HL-60 (cell line): Measurements from ENCODE around the gene LAMP1.

Experiments
- DNase-seq, 2 experiments: peaks; one replicate each; pipeline ENCODE4 v3.0.0-alpha.2; 2010 to 2020; ENCODE audit warnings: low read depth in 1 of 2, low spot score in 1 of 2
- H3K27ac ChIP-seq: fragments of 250-450 bp; sonication (Bioruptor Pico); replicated peaks from 2 replicates; pipeline ENCODE4 v1.5.1; 2020; ENCODE audit warnings: mild to moderate bottlenecking, moderate library complexity
- H3K27me3 ChIP-seq: fragments of 250-450 bp; sonication (Bioruptor Pico); 2 replicates; pipeline ENCODE4 v1.5.1; 2021; ENCODE audit warnings: mild to moderate bottlenecking, moderate library complexity; ENCODE audit not compliant: insufficient read depth, poor library complexity, severe bottlenecking
- H3K4me3 ChIP-seq: replicated peaks from 2 replicates; pipeline ENCODE4 v1.5.1; 2011; ENCODE audit warnings: mild to moderate bottlenecking, control low read depth, low read length; ENCODE audit not compliant: insufficient read depth
- CTCF ChIP-seq: IDR thresholded peaks from one replicate; pipeline ENCODE4 v1.5.1; 2011; ENCODE audit warnings: low read length, control low read depth, inconsistent platforms; ENCODE audit not compliant: insufficient read depth
- GABPA ChIP-seq: IDR thresholded peaks from 2 replicates; pipeline ENCODE4 v1.6.1; 2012; ENCODE audit warnings: low read depth
- POLR2AphosphoS5 ChIP-seq: IDR thresholded peaks from 2 replicates; pipeline ENCODE4 v1.6.1; 2012; ENCODE audit warnings: low read depth
- SPI1 ChIP-seq: IDR thresholded peaks from 2 replicates; pipeline ENCODE4 v1.6.1; 2012; ENCODE audit warnings: low read depth, mild to moderate bottlenecking, borderline replicate concordance
- TF ChIP-seq, protein P1 (sequence below): IDR thresholded peaks from 2 replicates; pipeline ENCODE4 v1.6.1; 2012; ENCODE audit warnings: low read depth; ENCODE audit not compliant: insufficient replicate concordance

LAMP1 gene

GRCh38 chr13:113356596-113356995 lies 59.6 kb downstream of the LAMP1 start:
- DNase-seq: no peak
- Histone ChIP-seq H3K27ac (no peak overlapping the region), H3K27me3 (peaks cover 32% of the 10 kb centered on the region), H3K4me3 (no peak overlapping the region)
- TF ChIP-seq SPI1 (no peak), GABPA (no peak), POLR2AphosphoS5 (no peak), CTCF (no peak)
- TF ChIP-seq, protein P1, sequence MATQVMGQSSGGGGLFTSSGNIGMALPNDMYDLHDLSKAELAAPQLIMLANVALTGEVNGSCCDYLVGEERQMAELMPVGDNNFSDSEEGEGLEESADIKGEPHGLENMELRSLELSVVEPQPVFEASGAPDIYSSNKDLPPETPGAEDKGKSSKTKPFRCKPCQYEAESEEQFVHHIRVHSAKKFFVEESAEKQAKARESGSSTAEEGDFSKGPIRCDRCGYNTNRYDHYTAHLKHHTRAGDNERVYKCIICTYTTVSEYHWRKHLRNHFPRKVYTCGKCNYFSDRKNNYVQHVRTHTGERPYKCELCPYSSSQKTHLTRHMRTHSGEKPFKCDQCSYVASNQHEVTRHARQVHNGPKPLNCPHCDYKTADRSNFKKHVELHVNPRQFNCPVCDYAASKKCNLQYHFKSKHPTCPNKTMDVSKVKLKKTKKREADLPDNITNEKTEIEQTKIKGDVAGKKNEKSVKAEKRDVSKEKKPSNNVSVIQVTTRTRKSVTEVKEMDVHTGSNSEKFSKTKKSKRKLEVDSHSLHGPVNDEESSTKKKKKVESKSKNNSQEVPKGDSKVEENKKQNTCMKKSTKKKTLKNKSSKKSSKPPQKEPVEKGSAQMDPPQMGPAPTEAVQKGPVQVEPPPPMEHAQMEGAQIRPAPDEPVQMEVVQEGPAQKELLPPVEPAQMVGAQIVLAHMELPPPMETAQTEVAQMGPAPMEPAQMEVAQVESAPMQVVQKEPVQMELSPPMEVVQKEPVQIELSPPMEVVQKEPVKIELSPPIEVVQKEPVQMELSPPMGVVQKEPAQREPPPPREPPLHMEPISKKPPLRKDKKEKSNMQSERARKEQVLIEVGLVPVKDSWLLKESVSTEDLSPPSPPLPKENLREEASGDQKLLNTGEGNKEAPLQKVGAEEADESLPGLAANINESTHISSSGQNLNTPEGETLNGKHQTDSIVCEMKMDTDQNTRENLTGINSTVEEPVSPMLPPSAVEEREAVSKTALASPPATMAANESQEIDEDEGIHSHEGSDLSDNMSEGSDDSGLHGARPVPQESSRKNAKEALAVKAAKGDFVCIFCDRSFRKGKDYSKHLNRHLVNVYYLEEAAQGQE: no peak

- TF ChIP-seq, protein P1: no peak
- TF ChIP-seq GABPA: no peak
- no peak for TF ChIP-seq CTCF
- TF ChIP-seq SPI1: no peak
- TF ChIP-seq POLR2AphosphoS5: no peak
- Histone ChIP-seq H3K27ac (no peak overlapping the region), H3K4me3 (no peak overlapping the region), H3K27me3 (peaks cover 41% of the 10 kb centered on the region)
- no peak for DNase-seq
Observed at GRCh38 chr13:113357529-113357928, 60.5 kb downstream of the LAMP1 start.

DNA sequence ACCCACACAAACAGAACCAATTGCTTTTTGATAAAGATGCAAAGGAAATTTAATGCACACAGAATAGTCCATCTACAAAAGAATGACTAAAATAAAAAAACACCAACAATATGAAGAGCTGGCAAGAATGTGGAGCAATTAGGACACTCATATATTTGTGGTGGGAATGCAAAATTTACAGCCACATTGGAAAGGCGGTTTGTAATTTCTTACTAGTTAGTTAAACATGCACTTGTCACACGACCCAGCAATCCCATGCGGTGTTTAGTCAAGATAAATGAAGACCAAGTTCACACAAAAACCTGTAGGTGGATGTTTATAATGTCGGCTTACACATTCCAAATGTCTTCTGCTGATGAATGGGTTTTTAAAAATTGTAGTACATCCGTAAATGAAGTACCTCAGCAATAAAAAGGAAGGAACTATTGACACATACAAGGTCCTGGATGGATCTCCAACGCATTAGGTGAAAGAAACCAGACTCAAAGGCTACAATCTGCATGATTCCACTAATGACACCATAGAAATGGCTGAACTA lies 61.7 kb downstream of the LAMP1 start:
- peaks cover 53% of the 10 kb centered on the region for H3K27me3 ChIP-seq
- DNase-seq: no peak
- H3K27ac ChIP-seq: no peak overlapping the region
- TF ChIP-seq, protein P1: no peak
- TF ChIP-seq SPI1: no peak
- no peak for TF ChIP-seq GABPA
- no peak for TF ChIP-seq CTCF
- TF ChIP-seq POLR2AphosphoS5: no peak
- no peak overlapping the region for H3K4me3 ChIP-seq
